Neutrophil (primary cell): Measurements from ENCODE around the gene UGGT2.
A peak's percentile ranks its signal among the peaks of the same experiment; 100 is the strongest.

Experiments used
- H3K27ac ChIP-seq: fragments of 200-600 bp; sonication (generic); 2 replicates; pipeline ENCODE4 v1.5.1; 2016; ENCODE audit warnings: mild to moderate bottlenecking, moderate library complexity
- H3K27me3 ChIP-seq: fragments of 200-600 bp; sonication (generic); 2 replicates; pipeline ENCODE4 v1.6.0; 2016; ENCODE audit warnings: mild to moderate bottlenecking
- H3K36me3 ChIP-seq: fragments of 200-600 bp; sonication (generic); 2 replicates; pipeline ENCODE4 v1.5.1; 2017
- H3K4me1 ChIP-seq, 2 experiments: fragments of 200-600 bp in 1 of 2; sonication (generic) in 1 of 2; 1 replicate in 1 of 2; 2 replicates in 1 of 2; pipeline versions ENCODE4 v1.5.1 to v1.6.1; 2013 to 2016; ENCODE audit warnings: low read depth in 1 of 2, low read length in 1 of 2, mild to moderate bottlenecking in 1 of 2, moderate library complexity in 1 of 2; ENCODE audit not compliant: control insufficient read depth in 1 of 2, insufficient read depth in 1 of 2
- H3K4me3 ChIP-seq, 2 experiments: fragments of 200-600 bp in 1 of 2; sonication (generic) in 1 of 2; 1 replicate in 1 of 2; 2 replicates in 1 of 2; pipeline ENCODE4 v1.5.1; 2013 to 2016; ENCODE audit warnings: low read depth in 1 of 2, low read length in 1 of 2, mild to moderate bottlenecking in 1 of 2, moderate library complexity in 1 of 2
- H3K9me3 ChIP-seq: fragments of 200-600 bp; sonication (generic); 2 replicates; pipeline ENCODE4 v1.5.1; 2016
- TF ChIP-seq, protein P1 (sequence below): fragments of 200-600 bp; sonication (generic); IDR thresholded peaks from 2 replicates; pipeline ENCODE4 v1.5.1; 2016; ENCODE audit warnings: antibody characterized with exemption

The UGGT2 gene

GRCh38 chr13:95756072-95756471, 297.1 kb downstream of the UGGT2 start:
- no peak overlapping the region for H3K4me3 ChIP-seq
- H3K27ac ChIP-seq: peak overlapping the region; percentile 26
- H3K9me3 ChIP-seq: no peaks in the 10 kb centered on the region
- H3K4me1 ChIP-seq: peaks cover 14 to 19% of the 10 kb centered on the region in 2 experiments
- no peaks in the 10 kb centered on the region for H3K27me3 ChIP-seq
- H3K36me3 ChIP-seq: peaks cover 25% of the 10 kb centered on the region
- TF ChIP-seq, protein P1, sequence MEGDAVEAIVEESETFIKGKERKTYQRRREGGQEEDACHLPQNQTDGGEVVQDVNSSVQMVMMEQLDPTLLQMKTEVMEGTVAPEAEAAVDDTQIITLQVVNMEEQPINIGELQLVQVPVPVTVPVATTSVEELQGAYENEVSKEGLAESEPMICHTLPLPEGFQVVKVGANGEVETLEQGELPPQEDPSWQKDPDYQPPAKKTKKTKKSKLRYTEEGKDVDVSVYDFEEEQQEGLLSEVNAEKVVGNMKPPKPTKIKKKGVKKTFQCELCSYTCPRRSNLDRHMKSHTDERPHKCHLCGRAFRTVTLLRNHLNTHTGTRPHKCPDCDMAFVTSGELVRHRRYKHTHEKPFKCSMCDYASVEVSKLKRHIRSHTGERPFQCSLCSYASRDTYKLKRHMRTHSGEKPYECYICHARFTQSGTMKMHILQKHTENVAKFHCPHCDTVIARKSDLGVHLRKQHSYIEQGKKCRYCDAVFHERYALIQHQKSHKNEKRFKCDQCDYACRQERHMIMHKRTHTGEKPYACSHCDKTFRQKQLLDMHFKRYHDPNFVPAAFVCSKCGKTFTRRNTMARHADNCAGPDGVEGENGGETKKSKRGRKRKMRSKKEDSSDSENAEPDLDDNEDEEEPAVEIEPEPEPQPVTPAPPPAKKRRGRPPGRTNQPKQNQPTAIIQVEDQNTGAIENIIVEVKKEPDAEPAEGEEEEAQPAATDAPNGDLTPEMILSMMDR: no peak

DNA sequence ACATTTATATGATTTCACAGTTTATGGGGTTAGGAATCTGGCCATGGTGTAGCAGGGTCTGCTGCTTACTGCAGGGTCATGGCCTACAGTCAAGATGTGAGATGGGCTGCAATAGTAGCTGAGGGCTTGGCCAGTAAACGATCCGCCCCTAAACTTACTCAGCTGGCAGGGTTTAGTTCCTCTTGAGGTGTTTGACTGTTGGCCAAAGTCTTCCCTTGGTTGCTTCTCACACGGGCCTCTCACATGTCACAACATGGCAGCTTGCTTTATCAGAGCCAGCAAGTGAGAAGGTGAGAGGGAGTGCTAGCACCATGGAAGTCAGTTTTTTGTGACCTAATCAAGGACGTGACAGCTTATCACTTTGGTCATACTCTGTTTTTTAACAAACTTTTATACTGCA, 299.1 kb downstream of the UGGT2 start:
- TF ChIP-seq, protein P1: no peak
- H3K4me3 ChIP-seq: no peak overlapping the region

DNA sequence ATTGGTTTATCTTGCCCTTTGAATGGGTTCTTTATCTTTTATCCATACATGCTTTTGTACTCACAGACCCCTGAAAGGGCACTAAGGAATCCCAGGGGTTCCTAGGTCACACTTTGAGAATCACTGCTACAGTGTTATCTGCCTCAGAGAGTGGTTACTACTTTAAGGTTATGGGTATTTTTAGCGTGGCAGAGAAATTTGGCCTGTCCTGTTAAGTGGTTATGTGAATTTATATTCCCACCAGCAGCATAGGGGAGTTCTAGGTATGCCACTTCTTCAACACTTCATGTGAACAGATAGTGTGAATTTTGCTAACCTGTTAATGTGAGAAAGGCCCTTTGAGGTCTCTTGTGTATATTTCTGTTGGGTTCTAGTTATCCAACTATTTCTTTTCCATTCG, 300.5 kb downstream of the UGGT2 start:
- Histone ChIP-seq H3K36me3 (peaks cover 1% of the 10 kb centered on the region), H3K27ac (no peak overlapping the region), H3K9me3 (no peaks in the 10 kb centered on the region), H3K4me1 (peaks cover 33 to 35% of the 10 kb centered on the region in 2 experiments), H3K27me3 (no peaks in the 10 kb centered on the region), H3K4me3 (no peak overlapping the region)
- TF ChIP-seq, protein P1: no peak

More for the DNA sequence above, 299.1 kb downstream of the UGGT2 start:
- H3K9me3 ChIP-seq: no peaks in the 10 kb centered on the region
- peak overlapping the region; percentile 60 for H3K27ac ChIP-seq
- no peaks in the 10 kb centered on the region for H3K27me3 ChIP-seq
- peaks cover 22 to 24% of the 10 kb centered on the region in 2 experiments for H3K4me1 ChIP-seq
- peaks cover 10% of the 10 kb centered on the region for H3K36me3 ChIP-seq
